H1 (cell line): ENCODE data around the gene CCDC77. TPM values are rescaled to one million over a fixed set of nuclear protein-coding genes. Genes with fewer than 3 reads are reported as not detected.
A peak's percentile ranks its signal among the peaks of the same experiment; 100 is the strongest.

Source experiments
- CTCF ChIA-PET: fragments of 300-600 bp; sonication (Branson Sonifier 250); formaldehyde crosslinking; loops from one replicate; lab custom pipeline; 2021; ENCODE audit not compliant: partially characterized antibody; lab: Charles Lee
- POLR2A ChIA-PET: fragments of 300-600 bp; sonication (Branson Sonifier 250); formaldehyde crosslinking; loops from one replicate; lab custom pipeline; 2021; ENCODE audit warnings: inconsistent platforms; ENCODE audit not compliant: partially characterized antibody; lab: Charles Lee
- DNase-seq, 2 experiments: peaks; one replicate each; pipeline versions ENCODE4 v3.0.0 to v3.0.0-alpha.2; 2010 to 2022; ENCODE audit warnings: low spot score in 2 of 2, low read depth in 1 of 2, mixed read lengths in 1 of 2
- FAIRE-seq: peaks from 2 replicates; lab custom pipeline; 2011; peaks lifted over from hg19 to GRCh38; lab: Jason Lieb, UNC
- H2AFZ ChIP-seq: 2 replicates; pipeline ENCODE4 v1.8.1; 2012; ENCODE audit warnings: low read length, inconsistent platforms
- H2AK5ac ChIP-seq: 2 replicates; pipeline ENCODE4 v1.6.1; 2013; ENCODE audit warnings: low read depth, low read length
- H2BK120ac ChIP-seq: replicated peaks from 2 replicates; pipeline ENCODE3; 2013; ENCODE audit warnings: low read depth, low read length, inconsistent platforms
- H2BK12ac ChIP-seq: 2 replicates; pipeline ENCODE4 v1.6.1; 2013; ENCODE audit warnings: low read depth, low read length
- H2BK15ac ChIP-seq: 2 replicates; pipeline ENCODE4 v1.6.1; 2013; ENCODE audit warnings: low read length
- H2BK20ac ChIP-seq: 2 replicates; pipeline ENCODE4 v1.6.1; 2013; ENCODE audit warnings: low read length
- H2BK5ac ChIP-seq: 2 replicates; pipeline ENCODE4 v1.6.1; 2013; ENCODE audit warnings: low read depth, low read length
- H3K14ac ChIP-seq: 2 replicates; pipeline ENCODE4 v1.6.1; 2013; ENCODE audit warnings: inconsistent platforms; ENCODE audit not compliant: insufficient read length
- H3K18ac ChIP-seq: 2 replicates; pipeline ENCODE4 v1.6.1; 2013; ENCODE audit warnings: low read length; ENCODE audit errors: extremely low read depth
- H3K23ac ChIP-seq: 2 replicates; pipeline ENCODE4 v1.6.1; 2013; ENCODE audit warnings: inconsistent platforms; ENCODE audit not compliant: insufficient read length
- H3K23me2 ChIP-seq: 2 replicates; pipeline ENCODE4 v1.6.1; 2013; ENCODE audit warnings: low read depth, low read length
- H3K27ac ChIP-seq: 2 replicates; pipeline ENCODE4 v1.6.1; 2011; ENCODE audit warnings: low read depth, low read length, inconsistent platforms
- H3K27me3 ChIP-seq, 4 experiments: replicated peaks in 1 of 4; 1 replicate in 1 of 4; 2 replicates in 3 of 4; pipeline versions ENCODE4 v1.6.1 to v1.8.1; 2011 to 2013; ENCODE audit warnings: low read length in 3 of 4, mild to moderate bottlenecking in 3 of 4, inconsistent platforms in 2 of 4, mixed read lengths in 2 of 4, moderate library complexity in 1 of 4; ENCODE audit not compliant: control insufficient read depth in 3 of 4, insufficient read depth in 3 of 4; ENCODE audit errors: extremely low read depth in 1 of 4
- H3K36me3 ChIP-seq, 4 experiments: 2 replicates each; pipeline versions ENCODE4 v1.6.1 to v1.8.1; 2011 to 2013; ENCODE audit warnings: mild to moderate bottlenecking in 4 of 4, low read length in 3 of 4, moderate library complexity in 2 of 4, control low read depth in 1 of 4, inconsistent platforms in 1 of 4; ENCODE audit not compliant: insufficient read depth in 4 of 4, control insufficient read depth in 2 of 4
- H3K4ac ChIP-seq: replicated peaks from 2 replicates; pipeline ENCODE3; 2013; ENCODE audit warnings: low read length, low read depth, mixed read lengths, inconsistent platforms; ENCODE audit not compliant: insufficient read length
- H3K4me1 ChIP-seq, 4 experiments: replicated peaks in 1 of 4; 1 replicate in 1 of 4; 2 replicates in 3 of 4; pipeline versions ENCODE4 v1.6.1 to v1.8.1; 2011 to 2013; ENCODE audit warnings: low read length in 3 of 4, inconsistent platforms in 2 of 4, mixed read lengths in 1 of 4; ENCODE audit not compliant: insufficient read depth in 4 of 4, control insufficient read depth in 3 of 4
- H3K4me2 ChIP-seq, 2 experiments: 2 replicates each; pipeline versions ENCODE4 v1.6.1 to v1.8.1; 2011 to 2013; ENCODE audit warnings: low read depth in 2 of 2, low read length in 2 of 2, control low read depth in 1 of 2, inconsistent platforms in 1 of 2, mild to moderate bottlenecking in 1 of 2; ENCODE audit not compliant: insufficient read depth in 1 of 2
- H3K4me3 ChIP-seq, 4 experiments: fragments of 200-600, 300-600 bp in 1 of 4; sonication (generic), shearing (Covaris generic), sonication (Bioruptor Twin) in 1 of 4; 2 replicates each; pipeline versions ENCODE4 v1.5.1 to v1.8.1; 2011 to 2016; ENCODE audit warnings: low read length in 4 of 4, low read depth in 3 of 4, control low read depth in 2 of 4, inconsistent platforms in 2 of 4, mild to moderate bottlenecking in 2 of 4, mixed read lengths in 1 of 4, moderate library complexity in 1 of 4; ENCODE audit not compliant: insufficient read depth in 2 of 4; ENCODE audit errors: extremely low read depth in 1 of 4
- H3K56ac ChIP-seq: replicated peaks from 2 replicates; pipeline ENCODE3; 2013; ENCODE audit warnings: low read depth, mild to moderate bottlenecking, mixed read lengths, low read length, inconsistent platforms; ENCODE audit not compliant: insufficient read length
- H3K79me1 ChIP-seq: 2 replicates; pipeline ENCODE4 v1.6.1; 2013; ENCODE audit warnings: low read depth, low read length, control low read depth
- H3K79me2 ChIP-seq, 2 experiments: 2 replicates each; pipeline versions ENCODE4 v1.6.1 to v1.8.1; 2012 to 2013; ENCODE audit warnings: low read length in 2 of 2, mild to moderate bottlenecking in 2 of 2, inconsistent platforms in 1 of 2; ENCODE audit not compliant: insufficient read depth in 2 of 2, control insufficient read depth in 1 of 2
- H3K9ac ChIP-seq, 4 experiments: replicated peaks in 1 of 4; 1 replicate in 1 of 4; 2 replicates in 3 of 4; pipeline versions ENCODE4 v1.6.1 to v1.8.1; 2011 to 2013; ENCODE audit warnings: low read depth in 3 of 4, low read length in 3 of 4, control low read depth in 2 of 4, mild to moderate bottlenecking in 2 of 4, moderate library complexity in 2 of 4, inconsistent platforms in 1 of 4; ENCODE audit errors: extremely low read depth in 1 of 4
- H3K9me3 ChIP-seq, 2 experiments: 2 replicates each; pipeline versions ENCODE4 v1.6.1 to v1.8.1; 2012 to 2013; ENCODE audit warnings: mild to moderate bottlenecking in 2 of 2, moderate library complexity in 2 of 2, control low read depth in 1 of 2, inconsistent platforms in 1 of 2, low read depth in 1 of 2, low read length in 1 of 2, mixed read lengths in 1 of 2; ENCODE audit not compliant: insufficient read depth in 2 of 2
- H4K20me1 ChIP-seq, 2 experiments: replicated peaks in 1 of 2; 2 replicates each; pipeline versions ENCODE3 to v1.8.1; 2011 to 2013; ENCODE audit warnings: inconsistent platforms in 2 of 2, low read length in 2 of 2, mild to moderate bottlenecking in 1 of 2; ENCODE audit not compliant: insufficient read depth in 2 of 2, control insufficient read depth in 1 of 2
- H4K5ac ChIP-seq: 2 replicates; pipeline ENCODE4 v1.6.1; 2013; ENCODE audit warnings: low read length, low read depth, mixed read lengths, inconsistent platforms; ENCODE audit not compliant: insufficient read length
- H4K8ac ChIP-seq: 2 replicates; pipeline ENCODE4 v1.8.0; 2013; ENCODE audit warnings: mild to moderate bottlenecking, moderate library complexity, low read length, inconsistent platforms; ENCODE audit not compliant: insufficient read depth; ENCODE audit errors: extremely low read depth
- H4K91ac ChIP-seq: replicated peaks from 2 replicates; pipeline ENCODE3; 2013; ENCODE audit warnings: low read length, mixed read lengths, inconsistent platforms; ENCODE audit not compliant: insufficient read length
- BRCA1 ChIP-seq: IDR thresholded peaks from 2 replicates; pipeline ENCODE4 v1.6.1; 2012; ENCODE audit warnings: low read depth, low read length, improper control_type of control experiment
- FOSL1 ChIP-seq: IDR thresholded peaks from 2 replicates; pipeline ENCODE4 v1.6.1; 2011; ENCODE audit warnings: mild to moderate bottlenecking, low read depth, low read length, moderate library complexity; ENCODE audit not compliant: insufficient read depth
- KDM4A ChIP-seq: IDR thresholded peaks from one replicate; pipeline ENCODE4 v1.7.1; 2012; ENCODE audit warnings: low read depth, mild to moderate bottlenecking, moderate library complexity, low read length, inconsistent platforms; ENCODE audit not compliant: severe bottlenecking
- NANOG ChIP-seq: IDR thresholded peaks from 2 replicates; pipeline ENCODE4 v1.6.1; 2011; ENCODE audit warnings: low read length, low read depth, mild to moderate bottlenecking, inconsistent platforms; ENCODE audit not compliant: insufficient read depth, poor library complexity, severe bottlenecking
- NRF1 ChIP-seq: IDR thresholded peaks from 2 replicates; pipeline ENCODE4 v1.6.1; 2011; ENCODE audit warnings: mild to moderate bottlenecking, low read depth, low read length, improper control_type of control experiment
- PHF8 ChIP-seq: fragments of 200-600 bp; sonication (generic); conservative IDR thresholded peaks from 2 replicates; pipeline ENCODE4 v1.7.1; 2012; ENCODE audit warnings: low read depth, mild to moderate bottlenecking, inconsistent platforms, low read length, moderate library complexity
- POLR2AphosphoS5 ChIP-seq: IDR thresholded peaks from 2 replicates; pipeline ENCODE4 v1.6.1; 2011; ENCODE audit warnings: low read depth, low read length
- RAD21 ChIP-seq, 2 experiments: IDR thresholded peaks in 1 of 2; conservative IDR thresholded peaks in 1 of 2; 2 replicates each; pipeline ENCODE4 v1.6.1; 2011; ENCODE audit warnings: low read depth in 2 of 2, low read length in 2 of 2, improper control_type of control experiment in 1 of 2, inconsistent platforms in 1 of 2, mild to moderate bottlenecking in 1 of 2, moderate library complexity in 1 of 2
- SIRT6 ChIP-seq: IDR thresholded peaks from one replicate; pipeline ENCODE4 v1.7.1; 2012; ENCODE audit warnings: low read length, inconsistent platforms
- TCF12 ChIP-seq: IDR thresholded peaks from 2 replicates; pipeline ENCODE4 v1.6.1; 2011; ENCODE audit warnings: low read depth, mild to moderate bottlenecking, low read length
- WGBS, 2 experiments: shearing (Covaris generic) in 1 of 2; methylation state at CpG; one replicate each; pipeline versions ENCODE4 v1.1.6 to v1.1.7; 2013 to 2015; ENCODE audit warnings: low lambda C conversion rate in 2 of 2, mixed read lengths in 2 of 2, inconsistent platforms in 1 of 2, low coverage in 1 of 2, missing lambda C conversion rate in 1 of 2; ENCODE audit not compliant: insufficient replicate concordance in 2 of 2, insufficient coverage in 1 of 2, insufficient read length in 1 of 2; ENCODE audit errors: extremely low coverage in 1 of 2, missing lambda C conversion rate in 1 of 2; 5-methylcytosine and 5-hydroxymethylcytosine counted together
- polyA plus RNA-seq, 7 experiments: library from polyadenylated mRNA; depleted of rRNA in 3 of 7; stranded (reverse) in 5 of 7; unstranded in 2 of 7; fragments of >200 nt in 5 of 7; fragments of 200-250 nt in 2 of 7; gene quantifications; 1 replicate in 5 of 7; 2 replicates in 1 of 7; 4 replicates in 1 of 7; pipeline versions ENCODE4 v1.2.1 to v1.2.3, GENCODE V29; 2011 to 2013; ENCODE audit warnings: missing spikeins in 2 of 7, mixed read lengths in 2 of 7
- total RNA-seq: library from RNA; stranded (reverse); fragmentation: NEBNext Ultra II Directional; extraction: Animal tissue kit (Norgen Biotek cat#: 25700); gene quantifications from 2 replicates; pipeline ENCODE4 v1.2.1, GENCODE V29; 2021
- TF ChIP-seq, protein P1 (sequence below): IDR thresholded peaks from 2 replicates; pipeline ENCODE4 v1.6.1; 2012; ENCODE audit warnings: low read length, inconsistent platforms
- TF ChIP-seq, protein P2 (sequence below): IDR thresholded peaks from 2 replicates; pipeline ENCODE4 v1.6.1; 2012; ENCODE audit warnings: inconsistent platforms

The CCDC77 gene
- total and polyA plus RNA-seq, 2 of the 8 experiments (the other 6 are each of a cell fraction or from before 2014, with no cell fraction given), result 10.3 to 30.4 TPM

DNA sequence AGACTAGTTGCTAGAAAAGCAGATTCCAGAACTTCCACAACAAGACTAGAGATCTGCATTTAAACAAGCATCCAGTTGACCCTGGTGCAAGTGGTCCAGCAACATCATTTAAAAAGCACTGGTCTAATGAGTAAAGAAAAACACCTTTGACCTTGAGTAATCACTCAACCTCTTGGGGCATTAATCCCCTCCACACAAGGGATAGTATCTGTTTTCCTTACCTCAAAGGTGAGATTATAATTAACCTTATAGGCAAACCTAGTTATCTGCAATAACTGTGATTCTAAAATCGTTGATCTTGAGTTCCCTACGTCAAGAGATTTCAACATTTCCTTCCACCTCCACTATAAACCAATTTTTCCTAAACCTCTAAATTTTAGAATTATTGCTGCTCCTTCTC, 13.4 kb upstream of the CCDC77 start:
- CTCF ChIA-PET, result no interaction called here
- Histone ChIP-seq H3K4ac (no peak overlapping the region), H3K14ac (no peak overlapping the region), H3K4me2 (peak overlapping the region; percentile 93 to 98), H3K79me1 (0 out of 2 replicates have a peak, but pooled peaks cover 2% of the 10 kb centered on the region), H3K79me2 (peaks cover 16 to 44% of the 10 kb centered on the region in 2 experiments), H4K91ac (no peak overlapping the region), H2BK20ac (no peak overlapping the region), H3K56ac (no peak overlapping the region), H3K23me2 (peaks cover 15% of the 10 kb centered on the region), H3K36me3 (peaks cover 0 to 12% (median 9%) of the 10 kb centered on the region in 4 experiments; a peak in 6 of 8 replicates), H2AFZ (no peak overlapping the region), H3K27me3 (no peaks in the 10 kb centered on the region), H3K27ac (no peak overlapping the region), H2BK15ac (no peak overlapping the region), H2BK5ac (no peak overlapping the region), H2BK120ac (no peak overlapping the region), H3K9ac (peak overlapping the region in 3 of 4 experiments; percentile 89 to 95 (median 90); a peak in 5 of 7 replicates), H4K20me1 (peaks cover 1 to 5% of the 10 kb centered on the region in 2 experiments), H3K23ac (no peak overlapping the region), H4K5ac (no peak overlapping the region), H3K18ac (no peak overlapping the region), H3K4me1 (no peaks in the 10 kb centered on the region; a peak in 2 of 7 replicates), H3K9me3 (no peaks in the 10 kb centered on the region), H2BK12ac (no peak overlapping the region), H2AK5ac (no peak overlapping the region), H4K8ac (no peak overlapping the region), H3K4me3 (peak overlapping the region; percentile 86 to 98 (median 94))
- DNase-seq (no peak), FAIRE-seq (peak; percentile 13)
- WGBS, 2 experiments, result 38% methylated on average over 2 of the region's 2 CpGs; no CpG with 5 or more reads in 1 of the 2 experiments
- POLR2A ChIA-PET, result interaction anchor here (6.0 kb wide), 1 partner anchor 13 kb away, joined by 73 read pairs; the partner anchor contains the start of gene CCDC77
- no peak for TF ChIP-seq POLR2AphosphoS5
- TF ChIP-seq, protein P1, sequence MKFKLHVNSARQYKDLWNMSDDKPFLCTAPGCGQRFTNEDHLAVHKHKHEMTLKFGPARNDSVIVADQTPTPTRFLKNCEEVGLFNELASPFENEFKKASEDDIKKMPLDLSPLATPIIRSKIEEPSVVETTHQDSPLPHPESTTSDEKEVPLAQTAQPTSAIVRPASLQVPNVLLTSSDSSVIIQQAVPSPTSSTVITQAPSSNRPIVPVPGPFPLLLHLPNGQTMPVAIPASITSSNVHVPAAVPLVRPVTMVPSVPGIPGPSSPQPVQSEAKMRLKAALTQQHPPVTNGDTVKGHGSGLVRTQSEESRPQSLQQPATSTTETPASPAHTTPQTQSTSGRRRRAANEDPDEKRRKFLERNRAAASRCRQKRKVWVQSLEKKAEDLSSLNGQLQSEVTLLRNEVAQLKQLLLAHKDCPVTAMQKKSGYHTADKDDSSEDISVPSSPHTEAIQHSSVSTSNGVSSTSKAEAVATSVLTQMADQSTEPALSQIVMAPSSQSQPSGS, result no peak
- TF ChIP-seq RAD21 (IDR thresholded peaks at IDR 0.05 in 1 of 2, conservative IDR thresholded peaks at IDR 0.05 in 1 of 2; ENCODE audit: low read depth in 2 of 2, low read length in 2 of 2), result no peak
- TF ChIP-seq SIRT6, result no peak
- no peak for TF ChIP-seq FOSL1
- TF ChIP-seq BRCA1, result no peak
- TF ChIP-seq NRF1, result no peak
- no peak for TF ChIP-seq KDM4A
- no peak for TF ChIP-seq PHF8
- no peak for TF ChIP-seq TCF12
- TF ChIP-seq, protein P2, sequence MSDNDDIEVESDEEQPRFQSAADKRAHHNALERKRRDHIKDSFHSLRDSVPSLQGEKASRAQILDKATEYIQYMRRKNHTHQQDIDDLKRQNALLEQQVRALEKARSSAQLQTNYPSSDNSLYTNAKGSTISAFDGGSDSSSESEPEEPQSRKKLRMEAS, result no peak
- TF ChIP-seq NANOG, result no peak
